Mesodermal cell (in vitro differentiated cells): ENCODE measurements around the gene SIDT1.
A peak's percentile ranks its signal among the peaks of the same experiment; 100 is the strongest.

Experiments
- H3K27ac ChIP-seq: 2 replicates; pipeline ENCODE4 v1.7.0; 2013; ENCODE audit warnings: mild to moderate bottlenecking, low read depth, low read length, moderate library complexity; ENCODE audit not compliant: severe bottlenecking
- H3K36me3 ChIP-seq: 2 replicates; pipeline ENCODE4 v1.7.1; 2013; ENCODE audit warnings: mild to moderate bottlenecking, low read length, moderate library complexity; ENCODE audit not compliant: control insufficient read depth, insufficient read depth
- H3K4me1 ChIP-seq: one replicate; pipeline ENCODE4 v1.7.1; 2013; ENCODE audit warnings: mild to moderate bottlenecking, low read length; ENCODE audit not compliant: insufficient read depth, control insufficient read depth, poor library complexity, severe bottlenecking
- H3K4me3 ChIP-seq: 2 replicates; pipeline ENCODE4 v1.7.0; 2013; ENCODE audit warnings: low read length, control low read depth, mild to moderate bottlenecking; ENCODE audit not compliant: insufficient read depth, poor library complexity, severe bottlenecking; ENCODE audit errors: extremely low read depth
- H3K9me3 ChIP-seq: 2 replicates; pipeline ENCODE4 v1.7.1; 2013; ENCODE audit warnings: mild to moderate bottlenecking, low read length, moderate library complexity; ENCODE audit not compliant: control insufficient read depth
- WGBS, 2 experiments: methylation state at CpG; one replicate each; pipeline ENCODE4 v1.1.5; 2013; ENCODE audit warnings: missing lambda C conversion rate in 2 of 2; ENCODE audit not compliant: insufficient coverage in 2 of 2; 5-methylcytosine and 5-hydroxymethylcytosine counted together

The SIDT1 gene

DNA sequence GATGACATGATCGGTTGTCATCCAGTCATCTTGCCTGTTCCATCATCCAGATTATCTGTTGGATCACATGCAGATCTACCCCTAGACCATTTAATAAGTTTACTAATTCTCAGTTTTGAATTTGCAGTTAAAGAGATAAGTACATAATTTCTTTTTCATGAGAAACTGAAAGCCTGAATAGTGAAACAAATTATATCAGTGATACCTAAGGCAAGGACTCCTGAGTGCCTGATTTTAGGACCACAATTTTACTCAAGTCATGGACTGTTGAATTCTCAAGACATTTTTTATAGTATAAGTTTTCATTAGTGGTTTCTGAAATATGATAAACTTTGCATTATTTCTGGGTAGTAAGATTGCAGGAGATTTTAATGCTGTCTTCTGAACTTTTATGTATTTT, 13.2 kb downstream of the SIDT1 start:
- Histone ChIP-seq H3K9me3 (peaks cover 6% of the 10 kb centered on the region), H3K4me3 (no peak overlapping the region), H3K4me1 (no peaks in the 10 kb centered on the region), H3K27ac (no peak overlapping the region), H3K36me3 (no peaks in the 10 kb centered on the region)
- 100% methylated on average over 1 of the region's 1 CpG; no CpG with 5 or more reads in 1 of the 2 experiments for WGBS, 2 experiments

DNA sequence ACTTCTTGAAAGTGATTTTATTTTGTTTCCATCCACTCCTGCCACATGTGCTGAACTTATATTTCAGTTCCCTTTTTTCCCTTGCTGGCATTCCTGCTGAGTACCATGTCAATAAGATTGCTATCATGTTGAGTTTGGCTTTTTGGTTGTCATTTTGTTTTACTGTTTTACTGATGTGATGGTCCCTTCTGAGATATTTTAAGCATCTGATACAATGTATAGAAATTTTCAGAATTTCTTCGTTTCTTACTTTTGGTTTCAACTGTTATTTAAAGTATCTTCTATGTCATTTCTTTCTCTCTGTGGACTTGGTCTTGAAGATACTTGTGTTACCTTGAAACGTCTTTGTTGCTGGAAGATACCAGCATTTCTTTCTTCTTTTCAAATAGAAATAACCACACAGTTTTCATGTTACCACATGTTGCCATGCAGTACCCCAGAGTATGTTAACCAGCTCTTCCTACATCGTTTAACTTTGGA, 14.1 kb downstream of the SIDT1 start:
- Histone ChIP-seq H3K27ac (no peak overlapping the region), H3K4me3 (no peak overlapping the region), H3K4me1 (no peaks in the 10 kb centered on the region), H3K36me3 (no peaks in the 10 kb centered on the region), H3K9me3 (peaks cover 3% of the 10 kb centered on the region)
- WGBS, 2 experiments, result 83 to 88% methylated on average over 2 of the region's 3 CpGs

GRCh38 chr3:113548501-113548900, 16.1 kb downstream of the SIDT1 start:
- Histone ChIP-seq H3K4me3 (no peak overlapping the region), H3K9me3 (no peaks in the 10 kb centered on the region), H3K4me1 (no peaks in the 10 kb centered on the region), H3K27ac (no peak overlapping the region), H3K36me3 (no peaks in the 10 kb centered on the region)
- no CpG with 5 or more reads among the region's 2 CpGs for WGBS, 2 experiments

GRCh38 chr3:113551820-113552219, 19.5 kb downstream of the SIDT1 start:
- Histone ChIP-seq H3K27ac (no peak overlapping the region), H3K4me3 (no peak overlapping the region), H3K9me3 (no peaks in the 10 kb centered on the region), H3K4me1 (peaks cover 6% of the 10 kb centered on the region), H3K36me3 (no peaks in the 10 kb centered on the region)
- 69 to 88% methylated on average over 2 to 4 of the region's 5 CpGs for WGBS, 2 experiments

DNA sequence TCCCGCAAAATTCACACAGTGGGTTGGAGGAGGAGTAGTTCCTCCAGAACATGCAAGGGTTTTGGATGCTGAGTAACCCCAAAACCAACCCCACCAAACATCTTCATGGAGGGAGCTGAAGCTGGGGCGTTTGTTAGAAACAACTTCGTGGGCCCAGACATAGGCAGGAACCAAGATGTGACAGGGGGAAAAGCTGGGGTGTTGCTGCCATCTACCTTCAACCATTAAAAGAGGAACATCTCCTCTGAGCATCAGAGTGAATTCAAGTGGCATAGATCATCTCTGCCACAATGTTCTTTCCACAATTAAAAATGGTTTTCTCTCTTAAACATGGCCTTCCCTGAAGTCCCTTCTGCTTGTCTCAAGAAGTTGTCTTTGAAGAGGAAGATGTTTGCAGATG, 20.5 kb downstream of the SIDT1 start:
- Histone ChIP-seq H3K9me3 (no peaks in the 10 kb centered on the region), H3K4me3 (no peak overlapping the region), H3K4me1 (peaks cover 14% of the 10 kb centered on the region), H3K27ac (no peak overlapping the region), H3K36me3 (no peaks in the 10 kb centered on the region)
- 52% methylated on average over 2 of the region's 3 CpGs; no CpG with 5 or more reads in 1 of the 2 experiments for WGBS, 2 experiments

GRCh38 chr3:113555138-113555537, 22.8 kb downstream of the SIDT1 start:
- Histone ChIP-seq H3K9me3 (no peaks in the 10 kb centered on the region), H3K4me1 (peaks cover 15% of the 10 kb centered on the region), H3K36me3 (no peaks in the 10 kb centered on the region), H3K4me3 (no peak overlapping the region), H3K27ac (no peak overlapping the region)
- 88 to 93% methylated on average over 1 of the region's 1 CpG for WGBS, 2 experiments

DNA sequence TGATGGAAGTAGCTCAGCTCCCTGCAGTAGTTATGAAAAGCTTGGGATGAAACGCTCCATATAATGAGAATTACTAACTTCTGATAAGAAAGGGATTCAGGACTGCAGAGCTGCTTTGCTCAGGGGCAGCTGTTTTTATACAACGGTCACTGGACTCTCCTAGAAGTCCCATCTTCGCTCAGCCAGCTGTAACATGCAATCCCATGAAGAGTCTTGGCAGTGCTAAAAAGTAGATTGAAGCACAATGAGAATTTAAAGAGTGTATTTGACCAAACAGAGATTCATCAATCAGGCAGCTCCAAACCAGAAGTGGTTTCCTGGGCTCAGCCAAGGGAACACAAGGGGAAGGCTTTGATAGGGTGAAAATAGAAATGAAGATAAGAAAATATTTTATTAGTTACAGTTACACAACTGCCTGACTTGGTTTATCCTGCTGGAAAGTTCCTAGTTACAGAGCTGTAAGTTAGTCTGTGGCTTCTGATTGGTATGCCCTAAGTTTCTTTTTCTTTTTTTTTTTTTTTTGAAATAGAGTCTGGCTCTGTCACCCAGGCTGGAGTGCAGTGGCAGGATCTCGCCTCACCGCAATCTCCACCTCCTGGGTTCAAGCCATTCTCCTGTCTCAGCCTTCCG, 24.1 kb downstream of the SIDT1 start:
- 92 to 93% methylated on average over 4 to 5 of the region's 6 CpGs for WGBS, 2 experiments
- Histone ChIP-seq H3K36me3 (no peaks in the 10 kb centered on the region), H3K27ac (peak overlapping the region; percentile 36), H3K4me3 (no peak overlapping the region), H3K9me3 (no peaks in the 10 kb centered on the region), H3K4me1 (peaks cover 15% of the 10 kb centered on the region)

DNA sequence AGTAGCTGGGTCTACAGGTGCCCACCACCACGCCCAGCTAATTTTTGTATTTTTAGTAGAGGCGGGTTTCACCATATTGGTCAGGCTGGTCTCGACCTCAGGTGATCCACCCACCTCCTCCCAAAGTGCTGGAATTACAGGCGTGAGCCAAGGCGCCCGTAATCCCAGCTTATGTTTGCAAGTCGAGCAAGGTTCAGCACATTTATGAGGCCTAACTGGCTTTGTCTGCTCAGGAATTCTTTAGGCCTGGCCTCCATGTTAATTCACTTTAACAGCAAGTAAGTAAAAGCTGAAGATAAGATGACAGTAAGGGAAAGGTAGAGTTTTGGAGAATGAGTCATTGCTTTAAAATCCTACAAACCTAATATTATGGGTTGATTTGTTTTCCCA, 24.6 kb downstream of the SIDT1 start:
- 88 to 94% methylated on average over 3 to 6 of the region's 7 CpGs for WGBS, 2 experiments
- H3K27ac ChIP-seq, result peak overlapping the region; percentile 36

DNA sequence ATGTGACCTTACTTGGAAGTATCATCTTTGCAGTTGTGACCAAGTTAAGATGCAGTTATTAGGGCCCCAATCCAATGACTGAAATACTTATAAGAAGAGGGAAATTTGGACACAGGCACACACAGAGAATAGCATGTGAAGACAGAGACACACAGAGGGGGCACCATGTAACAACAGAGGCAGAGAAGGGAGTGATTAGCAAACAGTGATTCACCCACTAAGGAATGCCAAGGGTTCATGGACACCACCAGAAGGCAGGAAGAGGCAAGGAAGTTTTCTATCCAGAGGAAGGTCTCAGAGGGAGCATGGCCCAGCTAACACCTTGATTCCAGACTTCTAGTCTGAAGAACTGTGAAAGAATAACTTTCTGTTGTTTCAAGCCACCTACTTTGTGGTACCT, 25.0 kb downstream of the SIDT1 start:
- H3K4me3 ChIP-seq, result no peak overlapping the region
- peak overlapping the region; percentile 36 for H3K27ac ChIP-seq
- H3K4me1 ChIP-seq, result peaks cover 15% of the 10 kb centered on the region
- no peaks in the 10 kb centered on the region for H3K36me3 ChIP-seq
- H3K9me3 ChIP-seq, result no peaks in the 10 kb centered on the region

More for the DNA sequence above, 24.6 kb downstream of the SIDT1 start:
- Histone ChIP-seq H3K4me1 (peaks cover 15% of the 10 kb centered on the region), H3K4me3 (no peak overlapping the region), H3K36me3 (no peaks in the 10 kb centered on the region), H3K9me3 (no peaks in the 10 kb centered on the region)

DNA sequence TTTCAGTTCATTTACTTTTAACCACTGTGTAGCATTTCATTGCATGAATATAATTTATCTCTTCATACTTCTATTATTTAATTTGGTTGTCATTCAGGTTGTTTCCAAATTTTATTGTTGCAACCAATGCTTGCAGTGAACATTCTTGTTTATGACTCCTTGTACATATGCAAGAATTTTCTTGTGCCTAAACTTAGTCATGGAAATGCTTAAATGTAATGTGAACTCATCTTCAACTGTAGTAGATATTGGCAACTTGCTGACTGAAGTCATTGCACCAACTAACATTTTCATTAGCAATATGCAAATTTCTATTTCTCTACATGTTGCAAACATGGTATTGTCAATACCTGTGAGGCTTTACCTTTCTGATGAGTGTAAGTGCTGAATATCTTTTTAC, 26.7 kb downstream of the SIDT1 start:
- Histone ChIP-seq H3K9me3 (no peaks in the 10 kb centered on the region), H3K4me1 (peaks cover 15% of the 10 kb centered on the region), H3K36me3 (no peaks in the 10 kb centered on the region), H3K4me3 (no peak overlapping the region), H3K27ac (no peak overlapping the region)

- Histone ChIP-seq H3K36me3 (no peaks in the 10 kb centered on the region), H3K9me3 (no peaks in the 10 kb centered on the region), H3K27ac (no peak overlapping the region), H3K4me1 (peaks cover 18% of the 10 kb centered on the region), H3K4me3 (no peak overlapping the region)
- 50 to 83% methylated on average over 1 to 3 of the region's 6 CpGs for WGBS, 2 experiments
Measured at GRCh38 chr3:113560271-113560670, 27.9 kb downstream of the SIDT1 start.
